Neural cell (in vitro differentiated cells): ENCODE results near the gene FBXO47. TPM values are rescaled to one million over a fixed set of nuclear protein-coding genes. Genes with fewer than 3 reads are reported as not detected.
A peak's percentile ranks its signal among the peaks of the same experiment; 100 is the strongest.

Experiments used
- H2AFZ ChIP-seq: fragments of 200-600, 300-800 bp; sonication (generic), shearing (Covaris generic); 2 replicates; pipeline ENCODE4 v1.6.0; 2014; ENCODE audit warnings: low read depth, mild to moderate bottlenecking, antibody characterized with exemption, low read length, moderate library complexity
- H3F3A ChIP-seq: fragments of 200-600 bp; shearing (Covaris generic); 2 replicates; pipeline ENCODE4 v1.6.1; 2016; ENCODE audit warnings: mild to moderate bottlenecking, moderate library complexity, mixed read lengths, antibody characterized with exemption, low read length; ENCODE audit not compliant: insufficient read depth, poor library complexity, severe bottlenecking
- H3K27ac ChIP-seq: fragments of 200-600, 300-800 bp; sonication (generic), shearing (Covaris generic); 2 replicates; pipeline ENCODE4 v1.5.1; 2014; ENCODE audit warnings: mild to moderate bottlenecking, low read length, moderate library complexity
- H3K27me3 ChIP-seq: fragments of 300-800, 200-600 bp; sonication (generic), shearing (Covaris generic); 2 replicates; pipeline ENCODE4 v1.6.0; 2014; ENCODE audit warnings: mild to moderate bottlenecking, low read depth, low read length, moderate library complexity; ENCODE audit not compliant: insufficient read depth
- H3K36me3 ChIP-seq: fragments of 300-800, 200-600 bp; sonication (generic), shearing (Covaris generic); 2 replicates; pipeline ENCODE4 v1.5.1; 2014; ENCODE audit warnings: mild to moderate bottlenecking, antibody characterized with exemption, low read length, moderate library complexity; ENCODE audit not compliant: insufficient read depth
- H3K4me2 ChIP-seq: fragments of 300-800, 200-600 bp; sonication (generic), shearing (Covaris generic); 2 replicates; pipeline ENCODE4 v1.6.0; 2014; ENCODE audit warnings: mild to moderate bottlenecking, low read length
- H3K4me3 ChIP-seq: fragments of 300-800, 200-600 bp; sonication (generic), shearing (Covaris generic); 2 replicates; pipeline ENCODE4 v1.5.1; 2014; ENCODE audit warnings: mild to moderate bottlenecking, low read length, moderate library complexity
- H3K79me2 ChIP-seq: fragments of 200-600 bp; shearing (Covaris generic); replicated peaks from 2 replicates; pipeline ENCODE4 v1.6.0; 2014; ENCODE audit warnings: mild to moderate bottlenecking, low read length, moderate library complexity; ENCODE audit not compliant: insufficient read depth
- H3K9ac ChIP-seq: fragments of 300-800, 200-600 bp; sonication (generic), shearing (Covaris generic); 2 replicates; pipeline ENCODE4 v1.6.1; 2016; ENCODE audit warnings: mild to moderate bottlenecking, low read length, mixed read lengths
- H3K9me2 ChIP-seq: fragments of 200-600 bp; shearing (Covaris generic); 2 replicates; pipeline ENCODE4 v1.6.1; 2016; ENCODE audit warnings: mild to moderate bottlenecking, low read length, mixed read lengths; ENCODE audit not compliant: insufficient read depth
- H3K9me3 ChIP-seq: fragments of 200-600, 300-800 bp; sonication (generic), shearing (Covaris generic); 2 replicates; pipeline ENCODE4 v1.6.1; 2016; ENCODE audit warnings: mild to moderate bottlenecking, mixed run types, low read length, moderate library complexity, mixed read lengths
- H4K20me1 ChIP-seq: fragments of 200-600 bp; shearing (Covaris generic); 2 replicates; pipeline ENCODE4 v1.6.1; 2016; ENCODE audit warnings: mild to moderate bottlenecking, mixed run types; ENCODE audit not compliant: insufficient read depth
- CTCF ChIP-seq: fragments of 450-650 bp; IDR thresholded peaks from 2 replicates; pipeline ENCODE4 v1.5.1; 2014; ENCODE audit warnings: antibody characterized with exemption, mild to moderate bottlenecking, moderate library complexity; ENCODE audit not compliant: poor library complexity, severe bottlenecking
- EP300 ChIP-seq: fragments of 450-650 bp; conservative IDR thresholded peaks from 2 replicates; pipeline ENCODE4 v1.6.1; 2014; ENCODE audit warnings: antibody characterized with exemption, mild to moderate bottlenecking, moderate library complexity; ENCODE audit not compliant: poor library complexity, severe bottlenecking
- EZH2 ChIP-seq: fragments of 200-600, 300-800 bp; shearing (Covaris generic), sonication (generic); IDR thresholded peaks from 2 replicates; pipeline ENCODE4 v1.6.1; 2014; ENCODE audit warnings: antibody characterized with exemption, low read length, borderline replicate concordance, mild to moderate bottlenecking; ENCODE audit not compliant: insufficient read depth, poor library complexity, severe bottlenecking
- MXI1 ChIP-seq: fragments of 450-650 bp; conservative IDR thresholded peaks from 2 replicates; pipeline ENCODE4 v1.6.1; 2014; ENCODE audit warnings: antibody characterized with exemption, mild to moderate bottlenecking; ENCODE audit not compliant: poor library complexity, severe bottlenecking
- POLR2AphosphoS5 ChIP-seq: IDR thresholded peaks from 2 replicates; pipeline ENCODE4 v1.6.1; 2012
- RAD21 ChIP-seq: fragments of 450-650 bp; conservative IDR thresholded peaks from 2 replicates; pipeline ENCODE4 v1.6.1; 2014; ENCODE audit warnings: antibody characterized with exemption, mild to moderate bottlenecking, moderate library complexity
- REST ChIP-seq: IDR thresholded peaks from 2 replicates; pipeline ENCODE4 v1.6.1; 2012; ENCODE audit warnings: borderline replicate concordance
- SMC3 ChIP-seq: fragments of 450-650 bp; conservative IDR thresholded peaks from 2 replicates; pipeline ENCODE4 v1.6.1; 2014; ENCODE audit warnings: antibody characterized with exemption, mild to moderate bottlenecking, moderate library complexity; ENCODE audit not compliant: poor library complexity
- TAF1 ChIP-seq: IDR thresholded peaks from 2 replicates; pipeline ENCODE4 v1.6.1; 2012; ENCODE audit warnings: low read depth
- polyA plus RNA-seq: library from polyadenylated mRNA; depleted of rRNA; stranded (reverse); fragments of >200 nt; gene quantifications from 2 replicates; pipeline ENCODE4 v1.2.3, GENCODE V29; 2014

The FBXO47 gene
- polyA plus RNA-seq, 1 donor from 2014 or later, result not detected

GRCh38 chr17:38984666-38985065, 17.5 kb upstream of the FBXO47 start:
- Histone ChIP-seq H3K9ac (no peak overlapping the region), H3K9me3 (no peaks in the 10 kb centered on the region)

GRCh38 chr17:38982858-38983746, 15.9 kb upstream of the FBXO47 start:
- H3K4me3 ChIP-seq, result no peak overlapping the region
- H3K27ac ChIP-seq, result no peak overlapping the region

More at GRCh38 chr17:38984666-38985065, 17.5 kb upstream of the FBXO47 start:
- Histone ChIP-seq H3K27me3 (no peaks in the 10 kb centered on the region), H3K4me2 (no peak overlapping the region), H4K20me1 (no peaks in the 10 kb centered on the region), H3K79me2 (no peaks in the 10 kb centered on the region), H3K27ac (no peak overlapping the region), H3K9me2 (no peaks in the 10 kb centered on the region), H3K36me3 (no peaks in the 10 kb centered on the region), H3F3A (no peaks in the 10 kb centered on the region), H3K4me3 (no peak overlapping the region), H2AFZ (no peak overlapping the region)
- TF ChIP-seq REST (no peak), RAD21 (no peak)

More at GRCh38 chr17:38982858-38983746, 15.9 kb upstream of the FBXO47 start:
- H4K20me1 ChIP-seq, result no peaks in the 10 kb centered on the region
- no peaks in the 10 kb centered on the region for H3K36me3 ChIP-seq
- H3K9ac ChIP-seq, result no peak overlapping the region
- H3K9me3 ChIP-seq, result no peaks in the 10 kb centered on the region
- no peak overlapping the region for H2AFZ ChIP-seq
- no peak overlapping the region for H3K4me2 ChIP-seq
- H3K79me2 ChIP-seq, result no peaks in the 10 kb centered on the region
- no peaks in the 10 kb centered on the region for H3K9me2 ChIP-seq
- peak; percentile 91 for TF ChIP-seq RAD21
- peak; percentile 94 for TF ChIP-seq SMC3
- no peak for TF ChIP-seq EZH2
- peak; percentile 89 for TF ChIP-seq CTCF
- no peak for TF ChIP-seq MXI1
- no peak for TF ChIP-seq TAF1
- TF ChIP-seq POLR2AphosphoS5, result no peak
- no peak for TF ChIP-seq EP300
- TF ChIP-seq REST, result no peak
- no peaks in the 10 kb centered on the region for H3F3A ChIP-seq
- H3K27me3 ChIP-seq, result no peaks in the 10 kb centered on the region
